BE2C (cell line): ENCODE measurements around the gene RFPL4AL1.
A peak's percentile ranks its signal among the peaks of the same experiment; 100 is the strongest.

Experiments
- DNase-seq: peaks from one replicate; pipeline ENCODE4 v3.0.0-alpha.2; 2020
- H3K27me3 ChIP-seq: fragments of 250-450 bp; sonication (Bioruptor Pico); 2 replicates; pipeline ENCODE4 v1.5.1; 2020; ENCODE audit warnings: mild to moderate bottlenecking
- H3K36me3 ChIP-seq: fragments of 250-450 bp; sonication (Bioruptor Pico); 2 replicates; pipeline ENCODE4 v1.5.1; 2020; ENCODE audit warnings: mild to moderate bottlenecking
- H3K4me1 ChIP-seq: fragments of 250-450 bp; sonication (Bioruptor Pico); 2 replicates; pipeline ENCODE4 v1.5.1; 2020
- H3K4me3 ChIP-seq: 2 replicates; pipeline ENCODE4 v1.5.1; 2011; ENCODE audit warnings: low read depth, low read length
- H3K9me3 ChIP-seq: fragments of 250-450 bp; sonication (Bioruptor Pico); 2 replicates; pipeline ENCODE4 v1.5.1; 2020
- CTCF ChIP-seq: IDR thresholded peaks from 2 replicates; pipeline ENCODE4 v1.5.1; 2012; ENCODE audit warnings: mild to moderate bottlenecking, low read depth, low read length

Gene RFPL4AL1

GRCh38 chr19:55795021-55795420 lies 26.1 kb downstream of the RFPL4AL1 start:
- no peak overlapping the region for H3K4me3 ChIP-seq
- peaks cover 13% of the 10 kb centered on the region for H3K27me3 ChIP-seq
- no peaks in the 10 kb centered on the region for H3K4me1 ChIP-seq
- no peak for TF ChIP-seq CTCF
- DNase-seq = no peak
- H3K36me3 ChIP-seq = no peaks in the 10 kb centered on the region
- no peaks in the 10 kb centered on the region for H3K9me3 ChIP-seq

- TF ChIP-seq CTCF = no peak
- H3K4me3 ChIP-seq = no peak overlapping the region
- no peak for DNase-seq
- peaks cover 20% of the 10 kb centered on the region for H3K27me3 ChIP-seq
- no peaks in the 10 kb centered on the region for H3K4me1 ChIP-seq
- H3K9me3 ChIP-seq = 0 out of 2 replicates have a peak, but pooled peaks cover 2% of the 10 kb centered on the region
- no peaks in the 10 kb centered on the region for H3K36me3 ChIP-seq
Observed at GRCh38 chr19:55801416-55801815, 32.5 kb downstream of the RFPL4AL1 start.

GRCh38 chr19:55802281-55802680 lies 33.4 kb downstream of the RFPL4AL1 start:
- DNase-seq = no peak
- no peak overlapping the region for H3K4me3 ChIP-seq
- TF ChIP-seq CTCF = no peak
- H3K36me3 ChIP-seq = no peaks in the 10 kb centered on the region
- H3K9me3 ChIP-seq = 0 out of 2 replicates have a peak, but pooled peaks cover 2% of the 10 kb centered on the region
- H3K27me3 ChIP-seq = peaks cover 15% of the 10 kb centered on the region
- H3K4me1 ChIP-seq = no peaks in the 10 kb centered on the region

GRCh38 chr19:55809381-55810058 lies 40.6 kb downstream of the RFPL4AL1 start:
- no peaks in the 10 kb centered on the region for H3K4me1 ChIP-seq
- no peak overlapping the region for H3K4me3 ChIP-seq
- H3K27me3 ChIP-seq = peaks cover 27% of the 10 kb centered on the region

GRCh38 chr19:55811340-55811739 lies 42.4 kb downstream of the RFPL4AL1 start:
- H3K36me3 ChIP-seq = no peaks in the 10 kb centered on the region
- H3K27me3 ChIP-seq = peaks cover 34% of the 10 kb centered on the region
- no peak for DNase-seq
- no peak overlapping the region for H3K4me3 ChIP-seq
- no peaks in the 10 kb centered on the region for H3K4me1 ChIP-seq
- no peak for TF ChIP-seq CTCF
- H3K9me3 ChIP-seq = no peaks in the 10 kb centered on the region; the same call in 1 of the 2 replicates

More at GRCh38 chr19:55809381-55810058, 40.6 kb downstream of the RFPL4AL1 start:
- Histone ChIP-seq H3K36me3 (no peaks in the 10 kb centered on the region), H3K9me3 (no peaks in the 10 kb centered on the region; the same call in 1 of the 2 replicates)
- peak; percentile 84 for DNase-seq
- TF ChIP-seq CTCF = peak; percentile 77

GRCh38 chr19:55812449-55812848 lies 43.5 kb downstream of the RFPL4AL1 start:
- Histone ChIP-seq H3K27me3 (peaks cover 39% of the 10 kb centered on the region), H3K9me3 (no peaks in the 10 kb centered on the region; the same call in 1 of the 2 replicates), H3K4me3 (no peak overlapping the region), H3K4me1 (no peaks in the 10 kb centered on the region), H3K36me3 (no peaks in the 10 kb centered on the region)
- DNase-seq = no peak
- no peak for TF ChIP-seq CTCF
